ENCODE data around the gene EHHADH.

DNA sequence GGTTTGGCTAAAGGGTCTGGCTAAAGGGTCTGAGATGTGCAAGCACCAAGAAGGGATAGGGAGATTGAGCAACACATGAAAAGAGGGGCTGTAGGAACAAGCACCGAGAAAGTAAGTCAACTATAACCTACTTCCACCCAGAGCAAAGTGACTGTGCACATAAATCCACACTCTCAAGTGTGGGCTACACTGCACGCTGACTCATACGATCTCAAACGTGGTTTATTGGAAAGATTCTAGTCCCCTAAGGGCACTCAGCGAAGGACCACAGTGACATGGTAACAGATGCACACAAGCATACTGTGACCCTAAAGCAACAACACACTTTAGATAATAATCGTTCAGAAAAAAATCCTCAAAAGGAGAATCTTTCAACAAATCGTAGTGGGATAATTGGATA lies 48.0 kb downstream of the EHHADH start:
- TF ChIP-seq JUNB (IDR thresholded peaks at IDR 0.05; ENCODE audit: unreplicated experiment) (no peak), POLR2AphosphoS5 (IDR thresholded peaks at IDR 0.05; ENCODE audit: low read depth) (no peak), ZNF114 (CRISPR knock-in tag; IDR thresholded peaks at IDR 0.05) (no peak), STAT1 (IDR thresholded peaks at IDR 0.05; ENCODE audit: unreplicated experiment) (no peak), EZH2 (IDR thresholded peaks at IDR 0.05; ENCODE audit: low read depth, unreplicated experiment) (no peak), CREB1 (CRISPR knock-in tag; IDR thresholded peaks at IDR 0.05; ENCODE audit: low read depth) (no peak), EZH2phosphoT487 (IDR thresholded peaks at IDR 0.05; ENCODE audit: unreplicated experiment) (no peak), ZNF331 (CRISPR knock-in tag; IDR thresholded peaks at IDR 0.05; ENCODE audit: low read depth) (no peak), NANOG (IDR thresholded peaks at IDR 0.05; ENCODE audit: borderline replicate concordance) (no peak)
- TF ChIP-seq, protein P1, sequence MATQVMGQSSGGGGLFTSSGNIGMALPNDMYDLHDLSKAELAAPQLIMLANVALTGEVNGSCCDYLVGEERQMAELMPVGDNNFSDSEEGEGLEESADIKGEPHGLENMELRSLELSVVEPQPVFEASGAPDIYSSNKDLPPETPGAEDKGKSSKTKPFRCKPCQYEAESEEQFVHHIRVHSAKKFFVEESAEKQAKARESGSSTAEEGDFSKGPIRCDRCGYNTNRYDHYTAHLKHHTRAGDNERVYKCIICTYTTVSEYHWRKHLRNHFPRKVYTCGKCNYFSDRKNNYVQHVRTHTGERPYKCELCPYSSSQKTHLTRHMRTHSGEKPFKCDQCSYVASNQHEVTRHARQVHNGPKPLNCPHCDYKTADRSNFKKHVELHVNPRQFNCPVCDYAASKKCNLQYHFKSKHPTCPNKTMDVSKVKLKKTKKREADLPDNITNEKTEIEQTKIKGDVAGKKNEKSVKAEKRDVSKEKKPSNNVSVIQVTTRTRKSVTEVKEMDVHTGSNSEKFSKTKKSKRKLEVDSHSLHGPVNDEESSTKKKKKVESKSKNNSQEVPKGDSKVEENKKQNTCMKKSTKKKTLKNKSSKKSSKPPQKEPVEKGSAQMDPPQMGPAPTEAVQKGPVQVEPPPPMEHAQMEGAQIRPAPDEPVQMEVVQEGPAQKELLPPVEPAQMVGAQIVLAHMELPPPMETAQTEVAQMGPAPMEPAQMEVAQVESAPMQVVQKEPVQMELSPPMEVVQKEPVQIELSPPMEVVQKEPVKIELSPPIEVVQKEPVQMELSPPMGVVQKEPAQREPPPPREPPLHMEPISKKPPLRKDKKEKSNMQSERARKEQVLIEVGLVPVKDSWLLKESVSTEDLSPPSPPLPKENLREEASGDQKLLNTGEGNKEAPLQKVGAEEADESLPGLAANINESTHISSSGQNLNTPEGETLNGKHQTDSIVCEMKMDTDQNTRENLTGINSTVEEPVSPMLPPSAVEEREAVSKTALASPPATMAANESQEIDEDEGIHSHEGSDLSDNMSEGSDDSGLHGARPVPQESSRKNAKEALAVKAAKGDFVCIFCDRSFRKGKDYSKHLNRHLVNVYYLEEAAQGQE (IDR thresholded peaks at IDR 0.05; ENCODE audit: unreplicated experiment): no peak
- TF ChIP-seq, protein P2, sequence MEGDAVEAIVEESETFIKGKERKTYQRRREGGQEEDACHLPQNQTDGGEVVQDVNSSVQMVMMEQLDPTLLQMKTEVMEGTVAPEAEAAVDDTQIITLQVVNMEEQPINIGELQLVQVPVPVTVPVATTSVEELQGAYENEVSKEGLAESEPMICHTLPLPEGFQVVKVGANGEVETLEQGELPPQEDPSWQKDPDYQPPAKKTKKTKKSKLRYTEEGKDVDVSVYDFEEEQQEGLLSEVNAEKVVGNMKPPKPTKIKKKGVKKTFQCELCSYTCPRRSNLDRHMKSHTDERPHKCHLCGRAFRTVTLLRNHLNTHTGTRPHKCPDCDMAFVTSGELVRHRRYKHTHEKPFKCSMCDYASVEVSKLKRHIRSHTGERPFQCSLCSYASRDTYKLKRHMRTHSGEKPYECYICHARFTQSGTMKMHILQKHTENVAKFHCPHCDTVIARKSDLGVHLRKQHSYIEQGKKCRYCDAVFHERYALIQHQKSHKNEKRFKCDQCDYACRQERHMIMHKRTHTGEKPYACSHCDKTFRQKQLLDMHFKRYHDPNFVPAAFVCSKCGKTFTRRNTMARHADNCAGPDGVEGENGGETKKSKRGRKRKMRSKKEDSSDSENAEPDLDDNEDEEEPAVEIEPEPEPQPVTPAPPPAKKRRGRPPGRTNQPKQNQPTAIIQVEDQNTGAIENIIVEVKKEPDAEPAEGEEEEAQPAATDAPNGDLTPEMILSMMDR (conservative IDR thresholded peaks at IDR 0.05; ENCODE audit: low read depth in 2 of 2): no peak
- TF ChIP-seq, protein P3, sequence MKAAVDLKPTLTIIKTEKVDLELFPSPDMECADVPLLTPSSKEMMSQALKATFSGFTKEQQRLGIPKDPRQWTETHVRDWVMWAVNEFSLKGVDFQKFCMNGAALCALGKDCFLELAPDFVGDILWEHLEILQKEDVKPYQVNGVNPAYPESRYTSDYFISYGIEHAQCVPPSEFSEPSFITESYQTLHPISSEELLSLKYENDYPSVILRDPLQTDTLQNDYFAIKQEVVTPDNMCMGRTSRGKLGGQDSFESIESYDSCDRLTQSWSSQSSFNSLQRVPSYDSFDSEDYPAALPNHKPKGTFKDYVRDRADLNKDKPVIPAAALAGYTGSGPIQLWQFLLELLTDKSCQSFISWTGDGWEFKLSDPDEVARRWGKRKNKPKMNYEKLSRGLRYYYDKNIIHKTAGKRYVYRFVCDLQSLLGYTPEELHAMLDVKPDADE (IDR thresholded peaks at IDR 0.05): no peak

All from GM23338 (cell line).